Measurements from ENCODE around the gene APLP1. TPM values are rescaled to one million over a fixed set of nuclear protein-coding genes. Genes with fewer than 3 reads are reported as not detected.

APLP1 gene
- polyA plus RNA-seq, 1 donor from 2014 or later: 407 TPM

GRCh38 chr19:35845215-35846037 is 22.9 kb upstream of the APLP1 start:
- H3K79me2 ChIP-seq (replicated peaks; ENCODE audit: insufficient read depth, low read length): no peaks in the 10 kb centered on the region

GRCh38 chr19:35846038-35846668 is 22.2 kb upstream of the APLP1 start:
- Histone ChIP-seq H3K36me3 (ENCODE audit: insufficient read depth, low read length) (no peaks in the 10 kb centered on the region), H3K79me2 (replicated peaks; ENCODE audit: insufficient read depth, low read length) (no peaks in the 10 kb centered on the region), H3K27me3 (ENCODE audit: insufficient read depth, low read depth, low read length) (peaks cover 59% of the 10 kb centered on the region), H3K27ac (ENCODE audit: low read length) (no peak overlapping the region), H4K20me1 (ENCODE audit: insufficient read depth) (no peaks in the 10 kb centered on the region), H3F3A (ENCODE audit: insufficient read depth, low read length, poor library complexity, severe bottlenecking) (no peaks in the 10 kb centered on the region), H3K9me3 (ENCODE audit: low read length) (no peaks in the 10 kb centered on the region), H3K4me3 (ENCODE audit: low read length) (peak overlapping the region; percentile 60), H2AFZ (ENCODE audit: low read depth, low read length) (no peak overlapping the region), H3K9ac (ENCODE audit: low read length) (no peak overlapping the region), H3K9me2 (ENCODE audit: insufficient read depth, low read length) (no peaks in the 10 kb centered on the region), H3K4me2 (ENCODE audit: low read length) (no peak overlapping the region)
- TF ChIP-seq EZH2 (IDR thresholded peaks at IDR 0.05; ENCODE audit: borderline replicate concordance, insufficient read depth, low read length, poor library complexity, severe bottlenecking) (peak; percentile 19), MXI1 (conservative IDR thresholded peaks at IDR 0.05; ENCODE audit: poor library complexity, severe bottlenecking) (no peak)

More at GRCh38 chr19:35845215-35846037, 22.9 kb upstream of the APLP1 start:
- H4K20me1 ChIP-seq (ENCODE audit: insufficient read depth): no peaks in the 10 kb centered on the region
- no peak overlapping the region for H2AFZ ChIP-seq (ENCODE audit: low read depth, low read length)
- TF ChIP-seq RAD21 (conservative IDR thresholded peaks at IDR 0.05) (no peak), POLR2AphosphoS5 (IDR thresholded peaks at IDR 0.05) (no peak), EP300 (conservative IDR thresholded peaks at IDR 0.05; ENCODE audit: poor library complexity, severe bottlenecking) (no peak), EZH2 (IDR thresholded peaks at IDR 0.05; ENCODE audit: borderline replicate concordance, insufficient read depth, low read length, poor library complexity, severe bottlenecking) (no peak), CTCF (IDR thresholded peaks at IDR 0.05; ENCODE audit: poor library complexity, severe bottlenecking) (no peak), MXI1 (conservative IDR thresholded peaks at IDR 0.05; ENCODE audit: poor library complexity, severe bottlenecking) (no peak), TAF1 (IDR thresholded peaks at IDR 0.05; ENCODE audit: low read depth) (no peak), SMC3 (conservative IDR thresholded peaks at IDR 0.05; ENCODE audit: poor library complexity) (no peak)
- TF ChIP-seq, protein P1, sequence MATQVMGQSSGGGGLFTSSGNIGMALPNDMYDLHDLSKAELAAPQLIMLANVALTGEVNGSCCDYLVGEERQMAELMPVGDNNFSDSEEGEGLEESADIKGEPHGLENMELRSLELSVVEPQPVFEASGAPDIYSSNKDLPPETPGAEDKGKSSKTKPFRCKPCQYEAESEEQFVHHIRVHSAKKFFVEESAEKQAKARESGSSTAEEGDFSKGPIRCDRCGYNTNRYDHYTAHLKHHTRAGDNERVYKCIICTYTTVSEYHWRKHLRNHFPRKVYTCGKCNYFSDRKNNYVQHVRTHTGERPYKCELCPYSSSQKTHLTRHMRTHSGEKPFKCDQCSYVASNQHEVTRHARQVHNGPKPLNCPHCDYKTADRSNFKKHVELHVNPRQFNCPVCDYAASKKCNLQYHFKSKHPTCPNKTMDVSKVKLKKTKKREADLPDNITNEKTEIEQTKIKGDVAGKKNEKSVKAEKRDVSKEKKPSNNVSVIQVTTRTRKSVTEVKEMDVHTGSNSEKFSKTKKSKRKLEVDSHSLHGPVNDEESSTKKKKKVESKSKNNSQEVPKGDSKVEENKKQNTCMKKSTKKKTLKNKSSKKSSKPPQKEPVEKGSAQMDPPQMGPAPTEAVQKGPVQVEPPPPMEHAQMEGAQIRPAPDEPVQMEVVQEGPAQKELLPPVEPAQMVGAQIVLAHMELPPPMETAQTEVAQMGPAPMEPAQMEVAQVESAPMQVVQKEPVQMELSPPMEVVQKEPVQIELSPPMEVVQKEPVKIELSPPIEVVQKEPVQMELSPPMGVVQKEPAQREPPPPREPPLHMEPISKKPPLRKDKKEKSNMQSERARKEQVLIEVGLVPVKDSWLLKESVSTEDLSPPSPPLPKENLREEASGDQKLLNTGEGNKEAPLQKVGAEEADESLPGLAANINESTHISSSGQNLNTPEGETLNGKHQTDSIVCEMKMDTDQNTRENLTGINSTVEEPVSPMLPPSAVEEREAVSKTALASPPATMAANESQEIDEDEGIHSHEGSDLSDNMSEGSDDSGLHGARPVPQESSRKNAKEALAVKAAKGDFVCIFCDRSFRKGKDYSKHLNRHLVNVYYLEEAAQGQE (IDR thresholded peaks at IDR 0.05; ENCODE audit: borderline replicate concordance): no peak
- H3K27ac ChIP-seq (ENCODE audit: low read length): no peak overlapping the region
- H3K9me3 ChIP-seq (ENCODE audit: low read length): no peaks in the 10 kb centered on the region
- no peaks in the 10 kb centered on the region for H3F3A ChIP-seq (ENCODE audit: insufficient read depth, low read length, poor library complexity, severe bottlenecking)
- no peaks in the 10 kb centered on the region for H3K36me3 ChIP-seq (ENCODE audit: insufficient read depth, low read length)
- peaks cover 59% of the 10 kb centered on the region for H3K27me3 ChIP-seq (ENCODE audit: insufficient read depth, low read depth, low read length)
- H3K4me3 ChIP-seq (ENCODE audit: low read length): peak overlapping the region; percentile 60
- H3K4me2 ChIP-seq (ENCODE audit: low read length): no peak overlapping the region
- no peaks in the 10 kb centered on the region for H3K9me2 ChIP-seq (ENCODE audit: insufficient read depth, low read length)
- H3K9ac ChIP-seq (ENCODE audit: low read length): no peak overlapping the region
